Islet of Langerhans (tissue), 1 donor: ENCODE data around the gene KLF6.

Experiments used
- FAIRE-seq: peaks from one replicate; lab custom pipeline; 2011; peaks lifted over from hg19 to GRCh38; lab: Jason Lieb, UNC

Gene KLF6

GRCh38 chr10:3727268-3727667 is 57.7 kb downstream of the KLF6 start:
- FAIRE-seq: no peak
